Inflammatory macrophage treated with lipopolysaccharide for 4 hours (primary cell): ENCODE measurements around the gene FXR2.
"Not testable (repeated sequence)": the region's sequence is repeated elsewhere in the genome, so short reads cannot be mapped to it uniquely, and the experiment has no call there.

ENCODE experiments used
- DNase-seq: peaks from one replicate; pipeline ENCODE4 v3.0.0-alpha.2; 2020

The FXR2 gene

DNA sequence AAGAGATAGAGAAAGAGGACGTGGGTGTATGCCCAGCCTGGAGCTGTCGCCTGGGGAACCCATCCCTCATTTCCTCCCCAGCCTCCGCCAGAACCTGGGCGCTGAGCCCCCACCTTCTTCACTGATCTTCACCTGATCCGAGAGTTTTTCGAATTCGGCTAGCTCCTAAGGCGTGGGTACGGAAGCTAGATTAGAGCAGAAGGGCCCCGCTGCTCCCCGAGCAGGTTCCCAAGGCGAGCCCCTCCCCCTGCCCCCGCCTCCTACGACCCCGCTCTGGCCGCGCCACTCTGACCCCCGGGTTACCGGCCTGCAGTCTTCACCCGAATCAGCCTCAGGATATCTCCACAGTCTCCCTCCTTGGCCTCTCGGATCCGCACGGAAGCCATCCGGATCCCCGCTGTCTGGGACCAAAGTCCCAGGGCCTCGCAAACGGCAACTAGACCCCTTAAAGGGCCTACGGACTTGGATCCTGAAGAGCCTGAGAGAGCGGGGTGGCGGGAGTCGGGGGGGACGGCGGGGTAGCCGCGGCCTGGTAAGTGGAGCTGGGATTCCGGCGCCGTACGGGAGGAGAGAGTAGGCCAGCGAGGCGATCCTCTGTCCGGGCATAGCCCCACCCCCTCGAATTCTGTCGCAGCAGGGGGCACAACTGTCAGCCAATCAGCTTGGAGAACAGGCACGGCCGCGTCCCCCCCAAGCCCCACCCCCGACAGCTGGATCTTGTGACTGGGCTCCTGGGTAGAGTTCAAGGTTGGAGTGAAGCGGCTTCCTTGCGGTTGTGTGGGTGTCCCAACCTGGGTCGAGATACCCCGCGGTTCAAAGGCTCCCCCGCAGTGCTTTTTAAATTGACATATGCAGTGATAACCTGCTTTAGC, 12.8 kb upstream of the FXR2 start, which contains the start of gene SAT2:
SAT2 (minus strand) TSS at position 572 of the 872 bp plus-strand sequence; CDS start at position 386, 186 bp downstream.
- peak; percentile 91 for DNase-seq

DNA sequence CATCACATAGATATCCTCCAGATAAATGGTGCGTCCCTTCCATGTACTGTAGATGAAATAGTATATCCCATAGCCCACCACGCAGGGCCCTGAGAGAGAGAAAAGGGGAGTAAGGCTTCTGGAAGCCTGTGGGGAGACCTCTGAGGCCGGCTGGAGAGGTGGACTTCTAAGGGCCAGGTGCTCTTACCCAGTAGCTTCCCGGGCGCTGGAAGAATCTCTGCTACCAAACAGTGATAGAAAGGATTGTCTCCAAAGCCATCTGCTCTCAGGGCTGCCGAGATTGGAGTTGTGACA, 12.2 kb upstream of the FXR2 start:
- DNase-seq = no peak

DNA sequence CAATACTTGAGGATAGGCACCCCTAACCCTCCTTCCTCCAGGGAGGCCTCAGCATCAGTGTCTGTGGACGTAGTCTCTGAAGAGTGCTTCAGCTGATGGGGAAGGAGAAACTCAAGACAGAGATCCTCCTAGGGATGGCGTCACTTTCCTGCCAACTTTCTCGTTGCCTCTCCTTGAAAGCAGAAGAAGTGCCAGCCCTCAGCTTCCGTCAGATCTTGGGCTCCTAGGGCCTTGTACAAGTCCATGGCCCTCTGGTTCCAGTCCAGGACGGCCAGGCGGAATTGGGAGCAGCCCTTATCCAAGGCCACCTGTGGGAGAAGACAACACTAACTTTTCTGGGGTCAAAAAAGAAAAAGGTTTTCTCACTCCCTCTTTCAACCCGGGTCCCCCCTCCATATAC, 11.6 kb upstream of the FXR2 start:
- DNase-seq = peak; percentile 88

DNA sequence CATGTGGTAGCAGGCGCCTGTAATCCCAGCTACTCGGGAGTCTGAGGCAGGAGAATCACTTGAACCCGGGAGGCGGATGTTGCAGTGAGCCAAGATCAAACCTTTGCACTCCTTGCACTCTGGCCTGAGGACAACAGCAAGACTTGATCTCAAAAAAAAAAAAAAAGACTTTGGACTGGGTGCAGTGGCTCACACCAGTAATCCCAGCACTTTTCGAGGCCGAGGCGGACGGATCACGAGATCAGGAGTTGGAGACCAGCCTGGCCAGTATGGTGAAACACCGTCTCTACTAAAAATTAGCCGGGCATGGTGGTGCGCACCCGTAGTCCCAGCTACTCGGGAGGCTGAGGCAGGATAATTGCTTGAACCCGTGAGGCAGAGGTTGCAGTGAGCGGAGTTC, 11.1 kb upstream of the FXR2 start:
- DNase-seq = not testable (repeated sequence)

DNA sequence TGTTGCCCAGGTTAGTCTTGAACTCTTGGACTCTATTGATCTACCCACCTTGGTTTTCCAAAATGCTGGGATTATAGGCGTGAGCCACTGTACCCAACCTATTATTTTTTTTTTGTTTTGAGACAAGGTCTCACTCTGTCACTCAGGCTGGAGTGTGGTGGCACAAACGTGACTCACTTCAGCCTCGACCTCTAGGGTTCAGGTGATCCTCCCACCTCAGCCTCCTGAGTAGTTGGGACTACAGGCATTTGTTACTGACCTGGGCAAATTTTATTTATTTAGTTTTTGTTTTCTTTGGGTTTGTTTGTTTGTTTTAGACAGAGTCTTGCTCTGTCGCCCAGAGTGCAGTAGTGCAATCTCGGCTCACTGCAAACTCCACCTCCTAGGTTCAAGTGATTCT, 9.0 kb upstream of the FXR2 start:
- DNase-seq = no peak

DNA sequence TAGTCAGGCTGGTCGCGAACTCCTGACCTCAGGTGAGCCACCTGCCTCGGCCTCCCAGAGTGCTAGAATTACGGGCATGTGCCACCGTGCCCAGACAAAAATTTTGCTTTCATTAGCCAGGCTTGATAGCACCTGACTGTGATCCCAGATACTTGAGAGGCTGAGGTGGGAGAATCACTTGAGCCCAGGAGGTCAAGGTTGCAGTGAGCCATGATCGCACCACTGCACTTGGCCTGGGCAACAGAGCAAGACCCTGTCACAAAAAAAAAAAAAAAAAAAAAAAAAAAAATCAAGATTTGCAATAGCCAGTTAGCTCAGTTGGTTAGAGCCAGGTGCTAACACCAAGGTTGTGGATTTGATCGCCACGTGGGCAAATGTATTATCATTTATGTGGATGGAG, 6.1 kb upstream of the FXR2 start:
- no peak for DNase-seq

DNA sequence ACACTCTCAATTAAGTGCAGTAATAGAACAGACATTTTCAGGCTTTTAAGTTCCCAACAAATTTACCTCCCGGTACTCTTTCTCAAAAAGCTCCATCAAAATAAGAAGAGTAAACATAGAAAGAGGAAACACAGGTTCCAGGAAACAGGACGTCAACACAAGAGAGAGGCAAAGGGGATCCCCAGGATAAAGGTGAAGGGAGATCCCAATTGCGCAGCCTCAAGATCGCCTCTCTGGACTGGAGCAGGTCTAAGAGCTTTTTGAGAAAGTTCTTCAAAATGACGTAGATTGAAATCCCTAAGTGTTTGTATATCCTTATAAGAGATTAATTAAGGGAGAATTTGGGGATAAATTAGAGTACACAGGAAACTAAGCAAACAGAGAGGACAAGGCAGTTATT, 3.9 kb upstream of the FXR2 start:
- no peak for DNase-seq

DNA sequence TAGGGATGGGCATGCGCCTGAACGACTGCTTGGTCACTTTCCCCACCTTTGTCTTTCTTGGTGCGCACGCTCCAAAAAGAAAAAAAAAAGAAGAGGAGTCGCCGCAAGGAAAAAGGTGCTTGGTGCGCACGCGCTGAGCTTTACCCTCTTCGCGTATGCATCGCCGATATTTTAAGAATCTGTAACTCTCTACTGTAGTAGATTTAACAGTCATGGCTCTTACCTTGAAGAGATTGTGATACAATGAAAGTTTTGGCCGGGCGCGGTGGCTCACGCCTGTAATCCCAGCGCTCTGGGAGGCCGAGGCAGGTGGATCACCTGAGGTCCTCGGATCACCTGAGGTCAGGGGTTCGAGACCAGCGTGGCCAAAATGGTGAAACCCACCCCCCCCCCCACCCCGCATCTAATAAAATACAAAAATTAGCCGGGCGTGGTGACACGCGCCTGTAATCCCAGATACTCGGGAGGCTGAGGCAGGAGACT, 609 bp upstream of the FXR2 start:
- DNase-seq = no peak

DNA sequence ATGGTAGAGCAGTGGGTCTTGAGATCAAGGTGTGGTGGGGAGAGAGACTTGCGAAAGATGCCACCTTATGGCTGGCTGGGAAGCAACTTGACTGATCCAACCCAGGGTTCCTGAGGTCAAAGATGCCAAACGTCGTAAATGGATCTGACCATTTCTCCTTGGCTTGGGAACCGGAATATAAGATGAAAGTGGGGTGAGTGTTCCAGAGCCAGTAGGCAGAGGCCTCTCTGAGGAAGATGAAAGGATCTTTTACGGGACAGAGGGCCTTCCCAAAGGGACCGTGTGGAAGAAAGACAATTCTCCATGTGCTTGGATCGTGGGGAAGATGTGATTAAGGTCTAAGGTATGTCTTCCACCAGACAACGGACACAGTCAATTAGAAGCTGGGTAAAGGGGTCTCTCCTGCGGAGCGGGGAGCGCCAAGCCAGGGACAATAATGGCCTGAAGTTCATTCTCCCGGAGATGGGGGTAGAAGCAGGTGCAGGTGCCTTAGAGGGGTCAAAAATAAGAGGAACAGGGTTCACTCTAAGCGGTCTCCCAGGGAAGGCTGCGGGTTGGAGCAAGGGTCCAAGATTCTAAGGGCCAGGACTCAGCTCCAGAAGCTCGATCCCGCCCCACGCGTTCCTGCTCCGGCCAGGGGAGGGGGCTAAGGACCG, 800 bp downstream of the FXR2 start:
- no peak for DNase-seq

DNA sequence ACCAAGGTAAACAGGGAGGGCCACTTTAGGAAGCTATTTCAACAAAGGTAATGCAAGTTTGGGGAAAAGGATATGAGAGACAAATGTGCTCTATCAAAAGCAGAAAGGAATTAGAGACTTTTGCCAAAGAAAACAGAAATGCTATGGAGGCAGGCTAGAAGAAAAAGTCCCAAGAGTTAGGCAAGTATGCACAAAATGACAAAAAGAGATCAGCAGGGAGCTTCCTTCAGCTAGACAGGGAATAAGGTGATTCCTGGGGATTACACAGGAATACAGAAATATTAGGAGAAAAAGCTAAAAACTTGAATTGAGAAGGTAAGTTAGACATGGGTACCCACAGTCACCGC, 2.4 kb downstream of the FXR2 start:
- DNase-seq = no peak

DNA sequence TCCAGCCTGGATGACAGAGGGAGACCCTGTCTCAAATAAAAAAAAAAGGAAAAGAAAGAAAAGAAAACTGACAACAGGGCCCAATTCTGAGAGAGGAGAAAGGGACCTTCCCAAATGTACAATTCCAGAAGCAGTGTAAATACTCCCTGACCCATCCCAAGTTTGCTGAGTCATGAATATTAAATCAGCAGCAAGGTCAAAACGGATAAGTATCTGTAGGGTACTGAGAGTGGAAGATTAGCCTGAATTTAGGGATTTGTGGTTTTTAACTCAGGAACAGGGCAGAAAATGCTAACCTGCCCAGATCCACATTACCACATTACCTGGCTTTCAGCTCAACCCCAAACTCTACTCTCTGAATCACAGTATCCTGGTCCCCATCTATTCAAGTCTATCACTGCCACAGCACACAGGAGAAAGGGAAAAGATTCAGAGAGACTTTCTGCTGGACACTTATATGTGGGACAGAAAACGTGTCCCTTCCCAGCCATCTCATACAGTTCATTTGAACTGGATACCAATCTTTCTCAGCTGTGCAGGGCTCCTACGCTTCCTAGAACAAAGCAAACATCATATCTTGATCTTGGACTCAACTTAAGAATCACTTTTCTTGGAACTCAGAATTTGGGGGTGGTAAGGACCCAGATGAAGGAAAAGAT, 2.9 kb downstream of the FXR2 start:
- DNase-seq = no peak

DNA sequence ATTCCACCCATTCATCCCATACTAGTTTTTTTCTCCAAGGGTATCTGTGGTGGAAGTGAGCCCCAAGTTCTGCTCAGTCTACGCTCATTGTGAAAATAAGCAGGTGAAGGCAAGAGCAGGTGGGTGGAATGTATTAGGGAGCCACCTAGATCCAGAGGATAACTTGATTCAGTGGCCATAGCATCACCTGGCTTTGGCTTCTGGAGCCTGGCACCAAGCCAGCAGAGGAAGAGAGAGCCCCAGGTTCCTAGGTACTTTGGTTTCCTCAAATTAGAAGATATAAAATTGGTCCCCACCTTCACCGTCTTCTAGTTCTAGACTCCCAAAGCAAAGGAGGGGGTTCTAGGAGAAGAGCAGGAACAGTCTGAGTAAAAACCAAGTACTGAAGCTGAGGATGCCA, 4.1 kb downstream of the FXR2 start:
- no peak for DNase-seq

DNA sequence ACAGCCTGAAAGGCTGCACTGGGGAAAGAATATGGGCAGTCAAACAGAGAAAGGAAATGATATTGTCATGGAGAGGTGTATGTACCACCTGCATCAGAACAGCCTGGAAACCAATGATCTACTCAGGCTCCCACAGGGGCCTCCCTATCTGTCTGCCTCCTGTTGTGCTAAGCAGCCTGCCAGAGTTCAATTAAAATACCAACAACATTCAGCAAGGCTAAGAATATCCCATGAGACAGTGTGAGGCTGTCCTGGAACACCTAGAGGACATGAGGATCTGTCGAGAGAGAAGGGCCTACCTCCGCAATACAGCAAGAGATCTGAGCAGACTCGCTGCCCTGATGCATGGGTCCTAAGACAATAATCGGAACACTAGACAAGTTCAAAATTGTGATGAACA, 8.4 kb downstream of the FXR2 start:
- no peak for DNase-seq

DNA sequence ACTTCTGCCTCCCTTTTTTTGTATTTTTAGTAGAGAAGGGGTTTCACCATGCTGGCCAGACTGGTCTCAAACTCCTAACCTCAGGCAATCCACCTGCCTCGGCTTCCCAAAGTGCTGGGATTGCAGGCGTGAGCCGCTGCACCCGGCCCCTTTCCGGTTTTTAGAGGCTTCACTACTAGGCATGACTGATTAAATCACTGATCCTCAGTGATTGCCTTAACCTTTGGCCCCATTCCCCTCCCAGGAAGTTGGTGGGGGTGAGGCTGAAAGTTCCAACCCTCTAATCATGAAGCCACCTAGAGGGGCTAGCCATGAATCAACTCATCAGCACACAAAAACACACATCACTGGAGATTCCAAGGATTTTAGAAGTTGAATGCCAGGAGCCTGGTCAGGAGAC, 17.1 kb downstream of the FXR2 start:
- DNase-seq = not testable (repeated sequence)

DNA sequence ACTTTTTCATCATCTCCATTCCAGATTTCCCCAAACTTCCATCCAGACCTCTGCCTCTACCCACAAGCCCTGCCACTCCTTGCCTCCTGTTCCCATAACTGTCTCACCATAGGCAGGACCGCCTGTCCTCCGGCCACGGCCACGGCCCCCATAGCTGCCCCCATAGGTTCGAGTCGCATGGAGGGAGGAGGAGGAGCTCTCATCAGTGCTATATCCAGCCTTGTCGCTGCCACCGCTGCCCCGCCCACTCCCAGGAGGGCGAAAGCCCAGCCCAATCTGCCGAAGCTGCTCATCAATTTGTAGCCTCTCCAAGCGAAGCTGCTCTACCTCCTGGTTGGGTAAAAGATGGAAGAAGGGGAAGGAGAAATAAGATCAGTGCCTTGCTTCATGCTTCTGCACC, 21.4 kb downstream of the FXR2 start:
- no peak for DNase-seq

DNA sequence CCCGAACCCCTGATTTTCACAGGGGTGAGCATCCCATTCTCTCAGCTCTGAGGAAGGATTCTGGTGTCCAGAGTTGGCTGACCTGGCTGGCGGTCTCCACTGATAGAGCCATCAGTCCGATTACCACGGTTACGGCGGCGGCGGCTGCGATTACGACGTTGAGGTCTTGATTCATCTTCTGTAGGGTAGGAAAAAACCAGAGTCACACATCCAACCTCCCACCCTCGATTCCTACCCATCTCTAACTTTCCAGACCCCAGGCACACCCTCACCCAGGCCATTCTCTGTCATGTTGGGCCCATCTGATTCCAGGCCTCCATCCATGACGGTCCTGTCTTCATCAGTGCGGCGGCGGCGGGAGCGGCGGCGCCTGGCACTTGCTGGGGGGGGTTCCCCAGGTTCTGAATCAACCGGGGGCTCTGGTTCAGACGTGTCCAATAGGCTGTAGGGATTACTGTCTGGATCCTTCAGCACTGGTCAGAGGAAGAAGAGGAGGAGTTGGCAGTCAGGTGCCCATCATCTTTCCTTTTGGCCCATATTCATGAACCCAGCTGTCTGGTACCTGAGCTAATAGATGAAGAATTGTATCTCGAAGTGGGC, 22.2 kb downstream of the FXR2 start:
- DNase-seq = no peak

DNA sequence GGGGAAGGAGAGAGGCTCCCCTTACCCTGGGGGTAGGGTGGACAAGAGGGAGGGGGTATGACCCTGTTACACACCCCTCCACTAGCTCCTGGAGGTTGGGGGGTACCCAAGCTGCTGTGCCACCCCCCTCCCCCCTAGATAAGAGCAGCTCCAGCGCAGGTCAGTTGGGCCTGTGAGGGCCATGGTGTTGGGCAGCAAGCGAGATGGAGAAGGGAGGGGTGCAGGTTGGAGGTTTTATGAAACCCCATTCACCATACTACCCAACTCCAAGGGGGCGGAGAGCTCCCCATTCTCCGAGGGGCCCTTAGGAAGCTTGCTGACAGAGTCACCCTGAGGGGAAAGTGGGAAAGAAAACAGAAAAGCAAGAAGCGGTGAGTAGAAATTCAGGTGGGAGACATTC, 23.1 kb downstream of the FXR2 start:
- no peak for DNase-seq

DNA sequence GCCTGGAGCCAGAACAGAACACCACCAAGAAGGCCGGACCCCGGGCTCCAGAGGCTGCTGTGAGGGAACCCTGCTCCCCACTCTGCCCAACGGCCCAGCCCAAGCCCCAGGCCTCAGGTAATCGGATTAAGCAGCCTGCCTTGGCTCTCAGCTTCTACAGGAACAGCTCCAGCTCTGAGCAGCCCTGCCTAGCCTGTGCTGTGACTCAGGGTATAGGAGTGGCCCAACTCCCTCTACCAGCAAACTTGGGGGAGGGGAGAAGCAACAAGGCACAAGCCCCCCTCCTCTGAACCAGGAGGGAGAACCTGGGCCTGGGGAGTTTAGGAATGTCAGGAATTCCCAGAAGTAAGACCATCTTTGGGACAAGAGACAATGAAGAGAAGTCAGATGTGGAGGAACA, 24.0 kb downstream of the FXR2 start:
- no peak for DNase-seq

DNA sequence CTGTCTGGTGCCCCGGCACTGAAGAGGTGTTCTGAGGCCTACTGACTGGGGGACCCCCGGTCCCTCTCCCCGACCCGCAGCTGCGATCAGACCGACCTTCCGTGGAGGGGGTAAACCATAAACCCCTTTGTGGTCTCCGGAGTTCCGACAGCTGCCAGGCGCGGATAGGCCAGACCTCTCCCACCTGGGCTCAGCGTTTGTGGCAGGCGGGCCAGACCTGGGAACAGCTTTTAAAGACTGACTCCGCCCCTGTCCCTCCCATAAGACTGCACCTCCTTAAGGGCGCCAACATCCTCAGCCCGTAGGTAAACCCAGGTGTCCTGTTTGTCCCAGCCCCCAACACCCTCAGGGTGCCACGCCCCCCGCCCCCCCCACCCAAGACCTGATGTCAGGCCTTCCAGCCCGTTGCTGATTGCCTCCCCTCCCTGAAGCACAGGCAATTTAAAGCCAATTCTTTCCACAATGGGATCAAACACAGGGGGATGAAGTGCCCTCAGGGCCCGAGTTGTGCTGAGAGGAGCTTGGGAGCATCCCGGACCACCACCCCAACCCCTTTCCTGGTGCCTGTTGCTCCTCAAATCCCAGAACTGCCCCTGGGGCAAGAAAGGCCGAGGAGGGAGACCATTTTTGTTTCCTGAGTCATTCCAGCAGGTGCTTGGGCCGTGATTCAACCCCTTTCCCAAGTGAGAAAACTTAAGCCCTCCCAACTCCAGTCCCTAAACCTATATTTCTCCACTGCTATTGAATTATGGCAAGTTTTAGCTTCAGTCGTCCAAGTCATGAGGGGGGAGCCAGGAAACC, 24.6 kb downstream of the FXR2 start, which contains the start of gene SOX15:
SOX15 (minus strand) TSS at position 204 of the 801 bp plus-strand sequence. CDS start 418 bp downstream, outside the sequence.
- DNase-seq = no peak

DNA sequence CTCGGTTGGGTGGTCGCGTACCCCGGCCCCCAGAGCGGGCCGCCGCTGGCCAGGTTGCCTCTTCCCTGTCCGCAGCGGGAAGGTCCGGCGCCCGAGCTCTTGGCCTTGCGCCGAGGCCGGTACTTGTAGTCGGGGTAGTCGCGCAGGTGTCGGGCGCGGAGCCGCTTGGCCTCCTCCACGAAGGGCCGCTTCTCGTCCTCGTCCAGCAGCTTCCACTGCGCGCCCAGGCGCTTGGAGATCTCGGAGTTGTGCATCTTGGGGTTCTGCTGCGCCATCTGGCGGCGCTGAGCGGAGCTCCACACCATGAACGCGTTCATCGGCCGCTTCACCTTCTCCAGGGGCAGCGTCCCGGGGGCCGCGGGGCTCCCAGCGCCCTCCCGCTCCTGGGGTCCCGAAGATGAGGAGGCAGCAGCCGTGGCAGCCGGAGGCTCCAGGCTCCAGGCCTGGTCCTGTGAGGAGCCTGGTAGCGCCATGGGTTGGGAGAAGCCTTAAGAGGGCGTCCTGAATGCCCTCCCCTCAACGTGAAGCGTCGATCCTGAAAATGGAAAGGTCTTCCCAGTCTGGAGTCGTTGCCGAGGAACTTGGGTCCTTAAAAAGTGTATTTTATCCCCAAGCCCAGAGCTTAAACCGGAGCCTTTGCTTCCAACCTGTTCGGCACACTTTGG, 25.4 kb downstream of the FXR2 start:
- peak; percentile 83 for DNase-seq

DNA sequence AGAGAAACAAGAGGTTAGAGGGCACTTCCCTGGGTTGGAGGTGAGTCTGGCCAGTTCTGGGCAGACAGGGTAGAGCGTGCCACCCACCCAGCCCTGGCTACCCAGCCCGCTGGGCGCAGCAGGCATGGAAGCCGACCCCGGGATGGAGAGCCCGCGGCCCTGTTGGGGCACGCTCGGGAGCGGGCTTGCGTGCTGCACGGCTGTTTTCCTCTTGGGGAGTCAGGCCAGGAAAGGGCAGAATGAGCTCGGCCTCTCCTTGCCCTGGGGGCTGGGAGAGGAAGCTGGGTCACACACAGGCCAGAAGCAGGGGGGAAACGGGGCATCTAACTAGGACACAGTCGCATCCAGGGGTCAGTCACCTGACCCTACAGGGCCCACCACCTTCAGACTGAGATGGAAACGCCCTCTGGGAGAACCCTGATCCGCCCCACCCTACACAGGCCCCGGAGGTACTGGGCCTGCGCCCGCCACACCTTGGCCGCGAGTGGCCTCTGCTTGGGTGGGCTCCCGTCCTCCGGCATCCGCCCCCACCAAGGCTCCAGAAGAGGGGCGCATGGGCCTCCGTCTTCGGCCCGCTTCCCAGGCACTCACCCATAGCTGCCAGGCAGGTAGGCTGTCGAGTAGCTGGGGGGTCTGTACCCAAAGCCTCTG, 26.0 kb downstream of the FXR2 start:
- DNase-seq = no peak
